ENCODE data around the gene MED13.

GRCh38 chr17:62112229-62112628, 47.2 kb upstream of the MED13 start:
- TF ChIP-seq CTCF (IDR thresholded peaks at IDR 0.05) (no peak), POLR2AphosphoS5 (IDR thresholded peaks at IDR 0.05; ENCODE audit: low read depth, low read length) (no peak), GATA2 (CRISPR knock-in tag; IDR thresholded peaks at IDR 0.05) (no peak), RFX5 (IDR thresholded peaks at IDR 0.05; ENCODE audit: low read length) (no peak), SMC3 (IDR thresholded peaks at IDR 0.05; ENCODE audit: low read depth, low read length) (no peak), YY1 (IDR thresholded peaks at IDR 0.05; ENCODE audit: low read depth) (no peak), MAX (IDR thresholded peaks at IDR 0.05; ENCODE audit: low read depth) (no peak), SIN3A (IDR thresholded peaks at IDR 0.05; ENCODE audit: borderline replicate concordance, low read depth, low read length) (no peak), PBX3 (IDR thresholded peaks at IDR 0.05) (no peak), CHD2 (IDR thresholded peaks at IDR 0.05; ENCODE audit: low read length, partially characterized antibody) (no peak), REST (IDR thresholded peaks at IDR 0.05; ENCODE audit: low read depth, low read length) (no peak), MEF2A (IDR thresholded peaks at IDR 0.05; ENCODE audit: borderline replicate concordance, low read depth) (no peak), USF1 (IDR thresholded peaks at IDR 0.05; ENCODE audit: borderline replicate concordance, low read depth) (no peak)

Measured in SK-N-SH (cell line).